A673 (cell line): ENCODE results near the gene CYP2D6.

Source experiments
- CTCF ChIP-seq: fragments of 300-800, 200-600 bp; sonication (generic); conservative IDR thresholded peaks from 2 replicates; pipeline ENCODE4 v1.5.1; 2017; ENCODE audit warnings: low read depth, mild to moderate bottlenecking, antibody characterized with exemption, low read length, moderate library complexity, mixed read lengths
- EZH2 ChIP-seq: fragments of 200-600 bp; sonication (generic); IDR thresholded peaks from 2 replicates; pipeline ENCODE4 v1.6.1; 2017; ENCODE audit warnings: borderline replicate concordance, low read depth, mild to moderate bottlenecking, mixed read lengths, antibody characterized with exemption, low read length; ENCODE audit not compliant: poor library complexity, severe bottlenecking

GRCh38 chr22:42084874-42085273, 45.7 kb downstream of the CYP2D6 start:
- TF ChIP-seq CTCF (no peak), EZH2 (no peak)
